Measurements from ENCODE around the gene E2F1. TPM values are rescaled to one million over a fixed set of nuclear protein-coding genes. Genes with fewer than 3 reads are reported as not detected.

Gene E2F1
- total and polyA plus RNA-seq, 2 experiments from 2014 or later, result 12.1 to 42.6 TPM

DNA sequence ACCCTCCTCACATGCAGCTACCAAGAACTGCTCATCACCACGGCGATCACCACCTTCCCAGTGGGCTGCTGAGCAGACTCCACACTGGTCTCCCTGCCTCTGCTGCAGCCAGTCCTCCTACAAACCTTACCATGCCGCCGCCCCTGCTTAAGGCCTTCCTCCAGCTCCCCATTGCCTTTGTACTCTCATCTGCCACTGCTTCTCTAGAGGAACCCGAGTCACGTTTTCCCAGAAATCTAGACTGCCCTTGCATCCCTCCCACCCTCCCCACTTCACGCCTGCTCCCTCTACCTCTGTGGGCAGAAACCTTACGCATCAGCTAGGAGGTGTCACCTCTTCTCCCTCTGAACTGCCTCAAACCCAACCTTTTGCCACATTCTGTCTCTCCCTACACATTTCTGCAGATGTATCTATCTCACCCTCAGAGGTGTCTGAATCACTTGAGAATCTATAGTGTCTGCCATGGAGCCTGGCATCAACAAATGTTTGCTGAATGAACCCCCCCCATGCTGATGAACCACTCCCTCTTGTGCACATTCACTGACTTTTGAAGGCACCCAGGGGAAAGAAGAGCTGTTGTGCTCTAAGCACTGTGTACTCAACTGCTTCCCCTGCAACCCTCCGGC is 4.3 kb downstream of the E2F1 start:
- Histone ChIP-seq H3K4me2 (no peak overlapping the region), H3K9me2 (ENCODE audit: insufficient read depth) (no peaks in the 10 kb centered on the region), H3K36me3 (ENCODE audit: insufficient read depth) (peaks cover 4% of the 10 kb centered on the region; the same call in 1 of the 2 replicates), H4K20me1 (replicated peaks; ENCODE audit: insufficient read depth) (peaks cover 31% of the 10 kb centered on the region; the same call in 1 of the 2 replicates), H3F3A (replicated peaks; ENCODE audit: low read depth) (0 out of 2 replicates have a peak, but pooled peaks cover 5% of the 10 kb centered on the region), H3K79me2 (replicated peaks; ENCODE audit: insufficient read depth) (peaks cover 39% of the 10 kb centered on the region), H3K27ac (ENCODE audit: low read depth) (no peak overlapping the region), H3K27me3 (ENCODE audit: insufficient read depth) (no peaks in the 10 kb centered on the region), H2AFZ (no peak overlapping the region), H3K4me3 (no peak overlapping the region), H3K4me1 (ENCODE audit: insufficient read depth) (peaks cover 8% of the 10 kb centered on the region; the same call in 1 of the 2 replicates)
- H3K4me3 Mint-ChIP-seq, result no peak overlapping the region
- peaks cover 20% of the 10 kb centered on the region for H3K4me1 Mint-ChIP-seq
- TF ChIP-seq EZH2phosphoT487 (IDR thresholded peaks at IDR 0.05; ENCODE audit: unreplicated experiment) (no peak), POLR2AphosphoS5 (IDR thresholded peaks at IDR 0.05; ENCODE audit: low read depth) (no peak), CREB1 (CRISPR knock-in tag; IDR thresholded peaks at IDR 0.05; ENCODE audit: low read depth) (no peak), STAT1 (IDR thresholded peaks at IDR 0.05; ENCODE audit: unreplicated experiment) (no peak), NANOG (IDR thresholded peaks at IDR 0.05; ENCODE audit: borderline replicate concordance) (no peak), JUNB (IDR thresholded peaks at IDR 0.05; ENCODE audit: unreplicated experiment) (no peak)
- TF ChIP-seq, protein P1, sequence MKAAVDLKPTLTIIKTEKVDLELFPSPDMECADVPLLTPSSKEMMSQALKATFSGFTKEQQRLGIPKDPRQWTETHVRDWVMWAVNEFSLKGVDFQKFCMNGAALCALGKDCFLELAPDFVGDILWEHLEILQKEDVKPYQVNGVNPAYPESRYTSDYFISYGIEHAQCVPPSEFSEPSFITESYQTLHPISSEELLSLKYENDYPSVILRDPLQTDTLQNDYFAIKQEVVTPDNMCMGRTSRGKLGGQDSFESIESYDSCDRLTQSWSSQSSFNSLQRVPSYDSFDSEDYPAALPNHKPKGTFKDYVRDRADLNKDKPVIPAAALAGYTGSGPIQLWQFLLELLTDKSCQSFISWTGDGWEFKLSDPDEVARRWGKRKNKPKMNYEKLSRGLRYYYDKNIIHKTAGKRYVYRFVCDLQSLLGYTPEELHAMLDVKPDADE (IDR thresholded peaks at IDR 0.05), result no peak
- TF ChIP-seq, protein P2, sequence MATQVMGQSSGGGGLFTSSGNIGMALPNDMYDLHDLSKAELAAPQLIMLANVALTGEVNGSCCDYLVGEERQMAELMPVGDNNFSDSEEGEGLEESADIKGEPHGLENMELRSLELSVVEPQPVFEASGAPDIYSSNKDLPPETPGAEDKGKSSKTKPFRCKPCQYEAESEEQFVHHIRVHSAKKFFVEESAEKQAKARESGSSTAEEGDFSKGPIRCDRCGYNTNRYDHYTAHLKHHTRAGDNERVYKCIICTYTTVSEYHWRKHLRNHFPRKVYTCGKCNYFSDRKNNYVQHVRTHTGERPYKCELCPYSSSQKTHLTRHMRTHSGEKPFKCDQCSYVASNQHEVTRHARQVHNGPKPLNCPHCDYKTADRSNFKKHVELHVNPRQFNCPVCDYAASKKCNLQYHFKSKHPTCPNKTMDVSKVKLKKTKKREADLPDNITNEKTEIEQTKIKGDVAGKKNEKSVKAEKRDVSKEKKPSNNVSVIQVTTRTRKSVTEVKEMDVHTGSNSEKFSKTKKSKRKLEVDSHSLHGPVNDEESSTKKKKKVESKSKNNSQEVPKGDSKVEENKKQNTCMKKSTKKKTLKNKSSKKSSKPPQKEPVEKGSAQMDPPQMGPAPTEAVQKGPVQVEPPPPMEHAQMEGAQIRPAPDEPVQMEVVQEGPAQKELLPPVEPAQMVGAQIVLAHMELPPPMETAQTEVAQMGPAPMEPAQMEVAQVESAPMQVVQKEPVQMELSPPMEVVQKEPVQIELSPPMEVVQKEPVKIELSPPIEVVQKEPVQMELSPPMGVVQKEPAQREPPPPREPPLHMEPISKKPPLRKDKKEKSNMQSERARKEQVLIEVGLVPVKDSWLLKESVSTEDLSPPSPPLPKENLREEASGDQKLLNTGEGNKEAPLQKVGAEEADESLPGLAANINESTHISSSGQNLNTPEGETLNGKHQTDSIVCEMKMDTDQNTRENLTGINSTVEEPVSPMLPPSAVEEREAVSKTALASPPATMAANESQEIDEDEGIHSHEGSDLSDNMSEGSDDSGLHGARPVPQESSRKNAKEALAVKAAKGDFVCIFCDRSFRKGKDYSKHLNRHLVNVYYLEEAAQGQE (IDR thresholded peaks at IDR 0.05; ENCODE audit: unreplicated experiment), result no peak
- peaks cover 29% of the 10 kb centered on the region for H3K36me3 Mint-ChIP-seq (ENCODE audit: low read depth)
- no peaks in the 10 kb centered on the region; the same call in 2 of the 3 replicates for H3K9me3 Mint-ChIP-seq
- H3K27me3 Mint-ChIP-seq (ENCODE audit: insufficient read depth, low read depth, poor library complexity), result peaks cover 10% of the 10 kb centered on the region
- H3K27ac Mint-ChIP-seq, result 0 out of 2 replicates have a peak overlapping the region, but pooled peaks have one; percentile 27
- ATAC-seq (no peak), DNase-seq (ENCODE audit: low spot score) (no peak)

DNA sequence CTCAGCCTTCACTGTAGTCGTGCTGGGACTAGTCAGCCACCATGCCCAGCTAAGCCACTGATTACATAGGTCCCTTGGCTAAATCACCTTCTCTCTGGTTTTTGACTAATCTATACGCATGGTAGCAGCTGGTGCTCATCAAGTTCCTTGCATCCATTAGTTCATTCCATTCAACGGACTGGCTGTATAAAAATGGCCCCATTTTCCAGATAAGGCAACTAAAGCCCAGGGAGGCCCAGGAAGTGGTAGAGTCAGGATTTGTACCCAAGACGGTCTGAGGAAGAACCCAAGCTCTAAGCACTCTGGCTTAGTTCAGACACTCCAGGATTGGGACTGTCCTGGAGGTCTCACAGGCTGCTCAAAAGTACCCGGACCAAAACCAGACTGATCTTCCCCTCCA is 4.9 kb downstream of the E2F1 start:
- Mint-ChIP-seq H3K27me3 (ENCODE audit: insufficient read depth, low read depth, poor library complexity) (peaks cover 10% of the 10 kb centered on the region), H3K27ac (0 out of 2 replicates have a peak overlapping the region, but pooled peaks have one; percentile 27), H3K4me1 (peaks cover 20% of the 10 kb centered on the region), H3K9me3 (no peaks in the 10 kb centered on the region; the same call in 2 of the 3 replicates), H3K36me3 (ENCODE audit: low read depth) (peaks cover 33% of the 10 kb centered on the region), H3K4me3 (no peak overlapping the region)
- no peak overlapping the region for H3K27ac ChIP-seq (ENCODE audit: low read depth)
- no peak overlapping the region for H3K4me3 ChIP-seq
- H4K20me1 ChIP-seq (replicated peaks; ENCODE audit: insufficient read depth), result peaks cover 31% of the 10 kb centered on the region; the same call in 1 of the 2 replicates
- H3K4me1 ChIP-seq (ENCODE audit: insufficient read depth), result peaks cover 6% of the 10 kb centered on the region; the same call in 1 of the 2 replicates
- no peak overlapping the region for H2AFZ ChIP-seq
- H3F3A ChIP-seq (replicated peaks; ENCODE audit: low read depth), result 0 out of 2 replicates have a peak, but pooled peaks cover 6% of the 10 kb centered on the region
- no peaks in the 10 kb centered on the region for H3K9me2 ChIP-seq (ENCODE audit: insufficient read depth)
- H3K36me3 ChIP-seq (ENCODE audit: insufficient read depth), result peaks cover 4% of the 10 kb centered on the region; the same call in 1 of the 2 replicates
- H3K79me2 ChIP-seq (replicated peaks; ENCODE audit: insufficient read depth), result peaks cover 39% of the 10 kb centered on the region
- no peak overlapping the region for H3K4me2 ChIP-seq
- no peak for DNase-seq (ENCODE audit: low spot score)
- ATAC-seq, result no peak
- no peaks in the 10 kb centered on the region for H3K27me3 ChIP-seq (ENCODE audit: insufficient read depth)
- TF ChIP-seq EZH2phosphoT487 (IDR thresholded peaks at IDR 0.05; ENCODE audit: unreplicated experiment) (no peak), POLR2AphosphoS5 (IDR thresholded peaks at IDR 0.05; ENCODE audit: low read depth) (no peak)
- TF ChIP-seq, protein P3, sequence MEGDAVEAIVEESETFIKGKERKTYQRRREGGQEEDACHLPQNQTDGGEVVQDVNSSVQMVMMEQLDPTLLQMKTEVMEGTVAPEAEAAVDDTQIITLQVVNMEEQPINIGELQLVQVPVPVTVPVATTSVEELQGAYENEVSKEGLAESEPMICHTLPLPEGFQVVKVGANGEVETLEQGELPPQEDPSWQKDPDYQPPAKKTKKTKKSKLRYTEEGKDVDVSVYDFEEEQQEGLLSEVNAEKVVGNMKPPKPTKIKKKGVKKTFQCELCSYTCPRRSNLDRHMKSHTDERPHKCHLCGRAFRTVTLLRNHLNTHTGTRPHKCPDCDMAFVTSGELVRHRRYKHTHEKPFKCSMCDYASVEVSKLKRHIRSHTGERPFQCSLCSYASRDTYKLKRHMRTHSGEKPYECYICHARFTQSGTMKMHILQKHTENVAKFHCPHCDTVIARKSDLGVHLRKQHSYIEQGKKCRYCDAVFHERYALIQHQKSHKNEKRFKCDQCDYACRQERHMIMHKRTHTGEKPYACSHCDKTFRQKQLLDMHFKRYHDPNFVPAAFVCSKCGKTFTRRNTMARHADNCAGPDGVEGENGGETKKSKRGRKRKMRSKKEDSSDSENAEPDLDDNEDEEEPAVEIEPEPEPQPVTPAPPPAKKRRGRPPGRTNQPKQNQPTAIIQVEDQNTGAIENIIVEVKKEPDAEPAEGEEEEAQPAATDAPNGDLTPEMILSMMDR (conservative IDR thresholded peaks at IDR 0.05; ENCODE audit: low read depth in 2 of 2), result no peak
- TF ChIP-seq, protein P1 (IDR thresholded peaks at IDR 0.05), result no peak
